KOPT-K1 (cell line): ENCODE measurements around the gene NFILZ.

Experiments used
- H3K27ac ChIP-seq: fragments of 200-600 bp; sonication (generic); 2 replicates; pipeline ENCODE4 v1.5.1; 2016; ENCODE audit warnings: antibody characterized with exemption, mild to moderate bottlenecking, low read depth, low read length; ENCODE audit not compliant: poor library complexity, severe bottlenecking
- H3K36me3 ChIP-seq: fragments of 200-600 bp; sonication (generic); 2 replicates; pipeline ENCODE4 v1.5.1; 2017; ENCODE audit warnings: antibody characterized with exemption, mild to moderate bottlenecking, low read length, moderate library complexity; ENCODE audit not compliant: insufficient read depth
- H3K9me3 ChIP-seq: fragments of 200-600 bp; sonication (generic); 2 replicates; pipeline ENCODE4 v1.5.1; 2017; ENCODE audit warnings: antibody characterized with exemption, low read length, mild to moderate bottlenecking; ENCODE audit not compliant: insufficient read depth, poor library complexity, severe bottlenecking

NFILZ gene

GRCh38 chr19:8678244-8678807 lies 47.9 kb downstream of the NFILZ start:
- peaks cover 70% of the 10 kb centered on the region for H3K36me3 ChIP-seq

More at GRCh38 chr19:8678244-8678807, 47.9 kb downstream of the NFILZ start:
- Histone ChIP-seq H3K9me3 (no peaks in the 10 kb centered on the region), H3K27ac (no peak overlapping the region)
